HK-2 (cell line): Measurements from ENCODE around the gene DRC3.

Experiments used
- DNase-seq: peaks from one replicate; pipeline ENCODE4 v3.0.0-alpha.2; 2018; ENCODE audit not compliant: unreplicated experiment

The DRC3 gene

DNA sequence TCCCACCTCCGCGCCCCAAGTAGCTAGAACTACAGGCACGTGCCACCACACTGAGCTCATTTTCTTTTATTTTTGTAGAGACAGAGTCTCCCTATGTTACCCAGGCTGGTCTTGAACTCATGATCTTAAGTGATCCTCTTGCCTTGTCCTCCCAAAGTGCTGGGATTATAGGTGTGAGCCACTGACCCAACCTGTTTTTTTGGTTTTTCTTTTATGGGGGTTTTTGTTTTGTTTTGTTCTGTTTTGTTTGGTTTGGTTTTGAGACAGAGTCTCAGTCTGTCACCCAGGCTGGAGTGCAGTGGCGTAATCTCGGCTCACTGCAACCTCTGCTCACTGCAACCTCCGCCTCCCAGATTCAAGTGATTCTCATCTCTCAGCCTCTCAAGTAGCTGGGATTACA lies 82.9 kb downstream of the DRC3 start:
- no peak for DNase-seq

DNA sequence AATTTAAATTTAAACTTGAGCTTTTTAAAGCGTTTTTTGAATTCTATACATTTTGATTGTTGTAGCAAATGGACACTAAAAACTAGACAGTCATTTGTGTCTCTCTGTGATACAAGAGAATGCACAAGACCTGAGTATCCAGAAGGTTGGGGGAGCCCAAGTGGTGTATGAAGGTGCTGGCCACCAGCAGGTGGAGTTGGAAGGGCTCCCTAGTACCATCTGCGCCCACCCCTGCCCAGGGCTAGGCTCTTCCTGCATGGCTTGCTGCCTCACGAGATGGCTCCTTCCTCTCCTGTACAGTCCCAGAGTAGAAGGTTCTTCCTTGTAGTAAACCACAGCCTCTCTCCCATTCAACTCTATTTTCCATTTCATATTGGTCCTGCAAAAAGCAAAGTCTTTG lies 83.6 kb downstream of the DRC3 start:
- no peak for DNase-seq

GRCh38 chr17:18059283-18059682 lies 86.6 kb downstream of the DRC3 start:
- no peak for DNase-seq

GRCh38 chr17:18064053-18064452 lies 91.4 kb downstream of the DRC3 start:
- DNase-seq, result no peak

DNA sequence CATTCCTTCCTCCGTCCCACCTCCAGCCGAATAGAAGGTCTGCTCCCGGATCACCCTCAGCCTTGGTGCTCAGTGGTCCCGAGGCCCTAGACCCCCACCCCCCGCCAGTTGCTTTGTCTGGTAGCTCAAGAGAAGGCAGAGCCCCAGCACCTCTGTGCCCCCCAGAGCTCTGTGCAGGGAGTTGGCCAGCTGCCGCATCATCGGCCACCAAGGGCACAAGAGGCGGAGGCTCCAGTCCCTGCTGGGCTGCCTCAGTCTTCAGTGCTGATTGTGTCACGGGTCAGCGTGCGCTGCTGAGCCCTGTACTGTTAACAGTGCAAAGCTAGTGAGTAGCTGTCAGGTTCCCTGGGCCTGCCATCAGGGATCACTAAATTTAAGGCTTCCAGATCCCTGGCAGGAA lies 92.9 kb downstream of the DRC3 start:
- DNase-seq, result no peak
